GM19328 (cell line): Measurements from ENCODE around the gene CSAG2.
"Not testable (repeated sequence)": the region's sequence is repeated elsewhere in the genome, so short reads cannot be mapped to it uniquely, and the experiment has no call there.

ENCODE experiments used
- ATAC-seq: cut with Tn5 transposase; IDR thresholded peaks from one replicate; pipeline ENCODE4 v1.9.1; 2021; ENCODE audit warnings: mild to moderate bottlenecking, moderate library complexity; ENCODE audit not compliant: unreplicated experiment

The CSAG2 gene, protein sequence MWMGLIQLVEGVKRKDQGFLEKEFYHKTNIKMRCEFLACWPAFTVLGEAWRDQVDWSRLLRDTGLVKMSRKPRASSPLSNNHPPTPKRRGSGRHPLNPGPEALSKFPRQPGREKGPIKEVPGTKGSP

DNA sequence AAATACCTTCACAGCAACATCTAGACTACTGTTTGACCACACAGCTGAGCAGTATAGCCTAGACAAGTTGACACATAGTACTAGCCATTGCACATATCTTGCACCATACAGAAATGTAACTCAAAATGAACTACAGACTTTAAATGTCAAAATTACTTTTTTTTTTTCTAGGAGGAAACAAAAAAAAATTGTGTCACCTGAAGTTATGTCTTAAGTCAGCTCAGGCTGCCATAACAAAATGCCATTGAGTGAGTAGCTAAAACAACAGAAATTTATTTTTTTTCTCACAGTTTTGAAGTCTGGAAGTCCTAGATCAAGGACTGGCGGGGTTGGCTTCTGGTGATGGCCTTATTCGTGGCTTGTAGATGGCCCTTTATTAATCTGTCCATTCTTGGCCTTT is at the start of gene CSAG2:
Gene CSAG2 (minus strand): TSS at position 101 of the 400 bp plus-strand sequence. CDS start 161 bp downstream, outside the sequence.
- ATAC-seq = not testable (repeated sequence)

DNA sequence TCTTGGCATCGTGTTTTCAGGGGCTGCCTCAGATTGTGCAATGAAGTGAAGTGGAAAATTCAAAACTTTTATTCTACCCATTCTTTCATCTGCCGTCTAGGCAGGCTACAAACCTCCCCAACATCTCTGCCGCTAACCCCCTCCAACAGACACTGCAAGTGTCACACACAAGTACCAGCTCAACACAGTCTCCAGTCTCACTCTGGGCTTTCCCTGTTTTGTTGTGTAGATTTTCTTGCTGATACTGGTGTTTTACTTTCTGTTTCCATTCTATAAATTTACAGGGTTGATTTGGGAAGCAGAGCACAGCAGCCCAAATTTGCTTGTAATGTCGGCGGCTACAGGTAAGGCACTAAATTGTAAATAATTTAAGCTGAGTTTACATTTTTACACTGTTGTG is 45.8 kb upstream of the CSAG2 start:
- ATAC-seq = not testable (repeated sequence)

DNA sequence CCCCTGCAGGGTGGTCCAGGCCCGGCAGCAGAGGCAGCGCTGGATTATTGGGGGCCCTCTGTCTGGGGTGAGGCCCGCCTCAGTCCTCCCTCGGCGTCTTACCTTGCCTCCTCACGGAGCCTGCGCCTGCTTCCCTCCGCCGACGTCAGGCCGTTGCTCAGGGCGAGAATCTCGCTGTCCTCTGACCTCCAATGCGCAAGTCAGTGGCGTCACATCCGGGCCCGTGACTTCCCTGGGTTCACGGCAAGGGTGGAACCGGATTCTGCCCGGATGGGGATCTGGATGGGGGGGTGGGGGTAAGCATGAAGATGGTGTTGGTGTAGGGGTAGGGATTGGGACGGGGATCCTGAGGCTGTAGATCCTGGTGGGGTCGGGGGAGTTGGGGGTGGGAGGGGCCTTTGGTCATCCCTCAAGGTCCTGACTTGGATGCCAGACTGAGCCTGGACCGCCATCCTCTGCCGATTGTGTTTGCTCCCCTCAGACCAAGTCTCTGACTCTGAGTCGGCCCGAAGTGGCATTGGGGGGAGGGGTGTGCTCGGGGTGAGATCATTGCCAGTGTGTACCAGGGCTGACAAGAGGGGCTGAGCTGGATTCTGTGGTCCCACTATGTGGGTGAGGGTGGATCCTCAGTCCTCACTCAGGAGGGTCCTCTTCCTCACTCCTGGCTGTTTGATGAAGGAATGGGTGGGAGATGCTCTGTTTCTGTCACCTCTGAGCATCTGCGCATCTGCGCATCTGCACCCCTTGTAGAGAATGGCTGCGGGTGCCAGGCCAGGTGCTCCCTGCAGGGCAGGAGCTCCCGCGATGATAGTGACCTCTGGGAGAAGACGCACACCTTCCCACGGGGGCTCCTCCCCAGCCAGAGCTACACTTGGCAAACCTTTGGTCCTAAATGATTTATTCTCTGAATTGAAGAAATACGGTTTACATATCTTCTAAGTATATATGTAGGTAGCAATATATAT is 44.9 kb upstream of the CSAG2 start, which contains the start of gene MAGEA2:
Gene MAGEA2 (minus strand): TSS at position 157 of the 965 bp plus-strand sequence. CDS start 2,479 bp downstream, outside the sequence.
- ATAC-seq = not testable (repeated sequence)

DNA sequence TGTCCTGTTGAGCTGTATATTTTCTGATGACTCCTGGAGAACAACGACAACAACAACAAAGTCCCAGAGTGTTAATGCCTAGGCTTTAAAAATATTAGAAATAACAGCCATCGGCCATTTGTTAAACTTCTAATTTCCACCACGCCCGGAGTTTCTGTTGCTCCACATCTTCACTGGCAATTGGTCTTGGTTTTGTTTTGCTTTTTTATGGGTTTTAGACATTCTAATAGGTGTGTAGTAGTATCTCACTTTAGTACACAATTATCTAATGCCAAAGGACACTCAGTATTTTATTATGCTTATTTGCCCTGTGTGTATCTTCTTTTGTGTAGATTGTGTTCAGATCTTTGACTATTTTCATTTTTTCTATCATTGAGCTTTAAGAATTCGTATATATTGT is 29.5 kb upstream of the CSAG2 start:
- no peak for ATAC-seq

DNA sequence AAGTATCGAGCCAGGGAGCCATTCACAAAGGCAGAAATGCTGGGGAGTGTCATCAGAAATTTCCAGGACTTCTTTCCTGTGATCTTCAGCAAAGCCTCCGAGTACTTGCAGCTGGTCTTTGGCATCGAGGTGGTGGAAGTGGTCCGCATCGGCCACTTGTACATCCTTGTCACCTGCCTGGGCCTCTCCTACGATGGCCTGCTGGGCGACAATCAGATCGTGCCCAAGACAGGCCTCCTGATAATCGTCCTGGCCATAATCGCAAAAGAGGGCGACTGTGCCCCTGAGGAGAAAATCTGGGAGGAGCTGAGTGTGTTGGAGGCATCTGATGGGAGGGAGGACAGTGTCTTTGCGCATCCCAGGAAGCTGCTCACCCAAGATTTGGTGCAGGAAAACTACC is 27.5 kb upstream of the CSAG2 start:
- ATAC-seq = not testable (repeated sequence)

DNA sequence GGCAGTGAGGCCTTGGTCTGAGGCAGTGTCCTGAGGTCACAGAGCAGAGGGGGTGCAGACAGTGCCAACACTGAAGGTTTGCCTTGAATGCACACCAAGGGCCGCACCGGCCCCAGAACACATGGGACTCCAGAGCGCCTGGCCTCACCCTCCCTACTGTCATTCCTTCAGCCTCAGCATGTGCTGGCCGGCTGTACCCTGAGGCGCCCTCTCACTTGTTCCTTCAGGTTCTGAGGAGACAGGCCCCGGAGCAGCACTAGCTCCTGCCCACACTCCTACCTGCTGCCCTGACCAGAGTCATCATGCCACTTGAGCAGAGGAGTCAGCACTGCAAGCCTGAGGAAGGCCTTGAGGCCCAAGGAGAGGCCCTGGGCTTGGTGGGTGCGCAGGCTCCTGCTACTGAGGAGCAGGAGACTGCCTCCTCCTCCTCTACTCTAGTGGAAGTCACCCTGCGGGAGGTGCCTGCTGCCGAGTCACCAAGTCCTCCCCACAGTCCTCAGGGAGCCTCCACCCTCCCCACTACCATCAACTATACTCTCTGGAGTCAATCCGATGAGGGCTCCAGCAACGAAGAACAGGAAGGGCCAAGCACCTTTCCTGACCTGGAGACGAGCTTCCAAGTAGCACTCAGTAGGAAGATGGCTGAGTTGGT is 26.9 kb upstream of the CSAG2 start:
- ATAC-seq = no peak

DNA sequence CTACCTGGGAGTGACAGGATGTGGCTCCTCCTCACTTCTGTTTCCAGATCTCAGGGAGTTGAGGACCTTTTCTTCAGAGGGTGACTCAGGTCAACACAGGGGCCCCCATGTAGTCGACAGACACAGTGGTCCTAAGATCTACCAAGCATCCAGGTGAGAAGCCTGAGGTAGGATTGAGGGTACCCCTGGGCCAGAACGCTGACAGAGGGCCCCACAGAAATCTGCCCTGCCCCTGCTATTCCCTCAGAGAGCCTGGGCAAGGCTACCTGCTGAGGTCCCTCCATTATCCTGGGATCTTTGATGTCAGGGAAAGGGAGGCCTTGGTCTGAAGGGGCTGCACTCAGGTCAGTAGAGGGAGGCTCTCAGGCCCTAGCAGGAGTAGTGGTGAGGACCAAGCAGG is 26.0 kb upstream of the CSAG2 start:
- no peak for ATAC-seq

DNA sequence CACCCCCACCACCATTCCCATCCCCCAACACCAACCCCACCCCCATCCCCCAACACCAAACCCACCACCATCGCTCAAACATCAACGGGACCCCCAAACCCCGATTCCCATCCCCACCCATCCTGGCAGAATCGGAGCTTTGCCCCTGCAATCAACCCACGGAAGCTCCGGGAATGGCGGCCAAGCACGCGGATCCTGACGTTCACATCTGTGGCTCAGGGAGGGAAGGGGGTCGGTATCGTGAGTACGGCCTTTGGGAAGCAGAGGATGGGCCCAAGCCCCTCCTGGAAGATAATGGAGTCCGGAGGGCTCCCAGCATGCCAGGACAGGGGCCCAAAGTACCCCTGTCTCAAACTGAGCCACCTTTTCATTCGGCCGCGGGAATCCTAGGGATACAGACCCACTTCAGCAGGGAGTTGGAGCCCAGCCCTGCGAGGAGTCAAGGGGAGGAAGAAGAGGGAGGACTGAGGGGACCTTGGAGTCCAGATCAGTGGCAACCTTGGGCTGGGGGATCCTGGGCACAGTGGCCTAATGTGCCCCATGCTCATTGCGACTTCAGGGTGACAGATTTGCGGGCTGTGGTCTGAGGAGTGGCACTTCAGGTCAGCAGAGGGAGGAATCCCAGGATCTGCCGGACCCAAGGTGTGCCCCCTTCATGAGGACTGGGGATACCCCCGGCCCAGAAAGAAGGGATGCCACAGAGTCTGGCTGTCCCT is 25.2 kb upstream of the CSAG2 start:
- ATAC-seq = not testable (repeated sequence)

DNA sequence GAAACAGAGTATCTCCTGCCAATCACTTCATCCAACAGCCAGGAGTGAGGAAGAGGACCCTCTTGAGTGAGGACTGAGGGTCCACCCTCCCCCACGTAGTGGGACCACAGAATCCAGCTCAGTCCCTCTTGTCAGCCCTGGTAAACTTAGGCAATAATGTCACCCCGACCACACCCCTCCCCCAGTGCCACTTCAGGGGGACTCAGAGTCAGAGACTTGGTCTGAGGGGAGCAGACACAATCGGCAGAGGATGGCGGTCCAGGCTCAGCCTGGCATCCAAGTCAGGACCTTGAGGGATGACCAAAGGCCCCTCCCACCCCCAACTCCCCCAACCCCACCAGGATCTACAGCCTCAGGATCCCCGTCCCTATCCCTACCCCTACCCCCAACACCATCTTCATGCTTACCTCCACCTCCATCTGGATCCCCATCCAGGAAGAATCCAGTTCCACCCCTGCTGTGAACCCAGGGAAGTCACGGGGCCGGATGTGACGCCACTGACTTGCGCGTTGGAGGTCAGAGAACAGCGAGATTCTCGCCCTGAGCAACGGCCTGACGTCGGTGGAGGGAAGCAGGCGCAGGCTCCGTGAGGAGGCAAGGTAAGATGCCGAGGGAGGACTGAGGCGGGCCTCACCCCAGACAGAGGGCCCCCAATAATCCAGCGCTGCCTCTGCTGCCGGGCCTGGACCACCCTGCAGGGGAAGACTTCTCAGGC is 24.3 kb upstream of the CSAG2 start, which contains the start of the genes CSAG1 and MAGEA12:
Gene CSAG1 (minus strand): TSS at position 461 of the 715 bp plus-strand sequence. CDS start 1,261 bp downstream, outside the sequence.
Gene MAGEA12 (plus strand): TSS at position 497 of the 715 bp plus-strand sequence. CDS start 2,405 bp downstream, outside the sequence.
- no peak for ATAC-seq

DNA sequence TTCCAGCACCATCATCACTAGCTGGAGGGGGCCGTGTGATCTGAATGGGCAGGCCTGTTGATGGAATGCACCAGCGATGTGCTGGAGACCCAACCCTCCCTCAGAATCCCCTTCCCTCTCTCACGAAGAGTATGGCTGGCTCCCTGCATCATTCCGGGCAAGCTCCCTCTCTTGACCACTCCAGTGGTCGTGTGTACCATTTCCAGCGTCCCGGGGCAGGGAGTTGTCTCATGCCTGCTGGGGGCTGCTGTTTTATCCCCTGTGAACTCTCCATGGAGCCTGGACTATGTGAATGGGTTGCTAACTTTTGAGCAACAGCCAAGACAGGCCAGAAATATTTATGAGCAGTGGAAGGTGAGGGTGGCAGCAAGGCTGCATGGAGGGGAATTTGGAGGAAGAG is 16.3 kb upstream of the CSAG2 start:
- ATAC-seq = no peak

DNA sequence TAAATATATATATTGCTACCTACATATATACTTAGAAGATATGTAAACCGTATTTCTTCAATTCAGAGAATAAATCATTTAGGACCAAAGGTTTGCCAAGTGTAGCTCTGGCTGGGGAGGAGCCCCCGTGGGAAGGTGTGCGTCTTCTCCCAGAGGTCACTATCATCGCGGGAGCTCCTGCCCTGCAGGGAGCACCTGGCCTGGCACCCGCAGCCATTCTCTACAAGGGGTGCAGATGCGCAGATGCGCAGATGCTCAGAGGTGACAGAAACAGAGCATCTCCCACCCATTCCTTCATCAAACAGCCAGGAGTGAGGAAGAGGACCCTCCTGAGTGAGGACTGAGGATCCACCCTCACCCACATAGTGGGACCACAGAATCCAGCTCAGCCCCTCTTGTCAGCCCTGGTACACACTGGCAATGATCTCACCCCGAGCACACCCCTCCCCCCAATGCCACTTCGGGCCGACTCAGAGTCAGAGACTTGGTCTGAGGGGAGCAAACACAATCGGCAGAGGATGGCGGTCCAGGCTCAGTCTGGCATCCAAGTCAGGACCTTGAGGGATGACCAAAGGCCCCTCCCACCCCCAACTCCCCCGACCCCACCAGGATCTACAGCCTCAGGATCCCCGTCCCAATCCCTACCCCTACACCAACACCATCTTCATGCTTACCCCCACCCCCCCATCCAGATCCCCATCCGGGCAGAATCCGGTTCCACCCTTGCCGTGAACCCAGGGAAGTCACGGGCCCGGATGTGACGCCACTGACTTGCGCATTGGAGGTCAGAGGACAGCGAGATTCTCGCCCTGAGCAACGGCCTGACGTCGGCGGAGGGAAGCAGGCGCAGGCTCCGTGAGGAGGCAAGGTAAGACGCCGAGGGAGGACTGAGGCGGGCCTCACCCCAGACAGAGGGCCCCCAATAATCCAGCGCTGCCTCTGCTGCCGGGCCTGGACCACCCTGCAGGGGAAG is 5.0 kb upstream of the CSAG2 start, which contains the start of gene MAGEA2B:
Gene MAGEA2B (plus strand): TSS at position 814 of the 973 bp plus-strand sequence. CDS start 2,479 bp downstream, outside the sequence.
- not testable (repeated sequence) for ATAC-seq

DNA sequence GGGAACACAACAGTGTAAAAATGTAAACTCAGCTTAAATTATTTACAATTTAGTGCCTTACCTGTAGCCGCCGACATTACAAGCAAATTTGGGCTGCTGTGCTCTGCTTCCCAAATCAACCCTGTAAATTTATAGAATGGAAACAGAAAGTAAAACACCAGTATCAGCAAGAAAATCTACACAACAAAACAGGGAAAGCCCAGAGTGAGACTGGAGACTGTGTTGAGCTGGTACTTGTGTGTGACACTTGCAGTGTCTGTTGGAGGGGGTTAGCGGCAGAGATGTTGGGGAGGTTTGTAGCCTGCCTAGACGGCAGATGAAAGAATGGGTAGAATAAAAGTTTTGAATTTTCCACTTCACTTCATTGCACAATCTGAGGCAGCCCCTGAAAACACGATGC is 4.1 kb upstream of the CSAG2 start:
- ATAC-seq = not testable (repeated sequence)

DNA sequence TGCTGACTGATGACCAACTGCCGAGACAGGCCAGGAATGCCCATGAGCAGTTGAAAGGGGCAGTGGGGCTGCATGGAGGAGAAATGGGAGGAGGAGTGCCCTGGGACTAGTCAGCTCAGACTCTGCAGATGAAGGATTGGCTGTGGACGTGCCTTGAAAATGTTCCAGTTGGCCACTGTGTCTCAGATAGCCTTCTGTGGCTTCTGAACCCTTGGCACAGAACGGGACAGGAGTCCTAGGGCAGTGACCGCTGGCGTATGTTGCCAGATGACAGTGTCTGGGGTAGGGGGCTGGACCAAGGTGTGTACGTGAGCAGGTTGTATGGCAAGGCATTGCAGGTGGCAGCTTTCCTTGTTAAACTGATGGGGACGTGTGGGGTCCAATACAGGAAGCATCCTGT is 2.6 kb downstream of the CSAG2 start:
- not testable (repeated sequence) for ATAC-seq

DNA sequence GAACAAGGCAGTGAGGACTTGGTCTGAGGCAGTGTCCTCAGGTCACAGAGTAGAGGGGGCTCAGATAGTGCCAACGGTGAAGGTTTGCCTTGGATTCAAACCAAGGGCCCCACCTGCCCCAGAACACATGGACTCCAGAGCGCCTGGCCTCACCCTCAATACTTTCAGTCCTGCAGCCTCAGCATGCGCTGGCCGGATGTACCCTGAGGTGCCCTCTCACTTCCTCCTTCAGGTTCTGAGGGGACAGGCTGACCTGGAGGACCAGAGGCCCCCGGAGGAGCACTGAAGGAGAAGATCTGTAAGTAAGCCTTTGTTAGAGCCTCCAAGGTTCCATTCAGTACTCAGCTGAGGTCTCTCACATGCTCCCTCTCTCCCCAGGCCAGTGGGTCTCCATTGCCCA is 8.7 kb downstream of the CSAG2 start:
- ATAC-seq = not testable (repeated sequence)

DNA sequence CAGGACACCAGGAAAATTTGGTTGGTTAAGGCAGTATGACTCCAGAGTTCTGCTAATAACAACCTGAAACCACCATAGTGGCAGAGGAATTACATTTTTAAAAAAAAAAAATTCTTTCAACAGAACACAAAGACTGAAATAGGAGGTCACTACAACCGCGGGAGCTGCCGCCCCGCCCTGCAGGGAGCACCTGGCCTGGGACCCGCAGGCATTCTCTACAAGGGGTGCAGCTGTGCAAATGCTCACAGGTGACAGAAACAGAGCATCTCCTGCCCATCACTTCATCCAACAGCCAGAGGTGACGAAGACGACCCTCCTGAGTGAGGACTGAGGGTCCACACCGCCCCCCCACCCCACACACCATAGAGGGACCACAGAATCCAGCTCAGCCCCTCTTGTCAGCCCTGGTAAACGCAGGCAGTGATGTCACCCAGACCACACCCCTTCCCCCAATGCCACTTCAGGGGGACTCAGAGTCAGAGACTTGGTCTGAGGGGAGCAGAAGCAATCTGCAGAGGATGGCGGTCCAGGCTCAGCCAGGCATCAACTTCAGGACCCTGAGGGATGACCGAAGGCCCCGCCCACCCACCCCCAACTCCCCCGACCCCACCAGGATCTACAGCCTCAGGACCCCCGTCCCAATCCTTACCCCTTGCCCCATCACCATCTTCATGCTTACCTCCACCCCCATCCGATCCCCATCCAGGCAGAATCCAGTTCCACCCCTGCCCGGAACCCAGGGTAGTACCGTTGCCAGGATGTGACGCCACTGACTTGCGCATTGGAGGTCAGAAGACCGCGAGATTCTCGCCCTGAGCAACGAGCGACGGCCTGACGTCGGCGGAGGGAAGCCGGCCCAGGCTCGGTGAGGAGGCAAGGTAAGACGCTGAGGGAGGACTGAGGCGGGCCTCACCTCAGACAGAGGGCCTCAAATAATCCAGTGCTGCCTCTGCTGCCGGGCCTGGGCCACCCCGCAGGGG is 10.8 kb downstream of the CSAG2 start, which contains the start of gene MAGEA3:
Gene MAGEA3 (plus strand): TSS at position 843 of the 980 bp plus-strand sequence. CDS start 2,039 bp downstream, outside the sequence.
- not testable (repeated sequence) for ATAC-seq

DNA sequence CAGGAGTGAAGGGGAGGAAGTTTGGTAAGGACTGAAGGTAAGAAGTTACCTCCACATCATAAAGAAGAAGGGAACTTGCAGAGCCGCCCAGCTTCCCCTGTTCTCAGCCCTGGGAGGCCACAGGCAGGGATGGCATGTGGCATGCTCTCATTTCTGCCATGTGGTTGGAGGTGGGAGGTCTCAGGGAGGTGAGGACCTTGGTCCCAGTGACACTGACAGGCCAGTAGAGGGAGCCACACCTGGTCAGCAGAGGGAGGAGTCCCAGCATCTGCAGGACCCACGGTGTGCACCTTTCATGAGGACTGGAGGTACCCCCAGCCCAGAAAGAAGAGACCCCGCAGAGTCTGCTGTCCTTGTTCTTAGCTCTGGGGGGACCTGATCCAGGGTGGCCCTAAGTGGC is 28.1 kb downstream of the CSAG2 start:
- not testable (repeated sequence) for ATAC-seq

DNA sequence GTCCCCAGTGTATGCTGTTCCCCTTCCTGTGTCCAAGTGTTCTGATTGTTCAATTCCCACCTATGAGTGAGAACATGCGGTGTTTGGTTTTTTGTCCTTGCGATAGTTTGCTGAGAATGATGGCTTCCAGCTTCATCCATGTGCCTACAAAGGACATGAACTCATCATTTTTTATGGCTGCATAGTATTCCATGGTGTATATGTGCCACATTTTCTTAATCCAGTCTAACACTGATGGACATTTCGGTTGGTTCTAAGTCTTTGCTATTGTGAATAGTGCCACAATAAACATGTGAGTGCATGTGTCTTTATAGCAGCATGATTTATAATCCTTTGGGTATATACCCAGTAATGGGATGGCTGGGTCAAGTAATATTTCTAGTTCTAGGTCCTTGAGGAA is 34.4 kb downstream of the CSAG2 start:
- ATAC-seq = not testable (repeated sequence)
